ENCODE measurements around the gene CUBN.

GRCh38 chr10:16901106-16901505 is 228.5 kb downstream of the CUBN start:
- no peak for TF ChIP-seq CTCF (IDR thresholded peaks at IDR 0.05)
- TF ChIP-seq POLR2A (IDR thresholded peaks at IDR 0.05): no peak
